Smooth muscle cell (in vitro differentiated cells): ENCODE results near the gene ITGB2. TPM values are rescaled to one million over a fixed set of nuclear protein-coding genes. Genes with fewer than 3 reads are reported as not detected.

Source experiments
- DNase-seq: peaks from one replicate; lab custom pipeline; 2025; ENCODE audit not compliant: unreplicated experiment; lab: John Stamatoyannopoulos, UW
- H2AFZ ChIP-seq: fragments of 200-600 bp; sonication (generic); 2 replicates; pipeline ENCODE4 v1.6.0; 2016; ENCODE audit warnings: antibody characterized with exemption, low read depth, mild to moderate bottlenecking
- H3F3A ChIP-seq: fragments of 200-600 bp; sonication (generic); 2 replicates; pipeline ENCODE4 v1.6.0; 2017; ENCODE audit warnings: antibody characterized with exemption, low read depth
- H3K27ac ChIP-seq: fragments of 200-600 bp; sonication (generic); 2 replicates; pipeline ENCODE4 v1.5.1; 2016; ENCODE audit warnings: low read depth, mild to moderate bottlenecking
- H3K27me3 ChIP-seq: fragments of 200-600 bp; sonication (generic); 2 replicates; pipeline ENCODE4 v1.6.1; 2016; ENCODE audit warnings: low read depth, mild to moderate bottlenecking
- H3K36me3 ChIP-seq: fragments of 200-600 bp; sonication (generic); 2 replicates; pipeline ENCODE4 v1.5.1; 2016; ENCODE audit warnings: low read depth
- H3K4me1 ChIP-seq: fragments of 200-600 bp; sonication (generic); 2 replicates; pipeline ENCODE4 v1.5.1; 2016; ENCODE audit warnings: low read depth
- H3K4me2 ChIP-seq: fragments of 200-600 bp; sonication (generic); 2 replicates; pipeline ENCODE4 v1.6.0; 2016; ENCODE audit warnings: mild to moderate bottlenecking
- H3K4me3 ChIP-seq: fragments of 200-600 bp; sonication (generic); 2 replicates; pipeline ENCODE4 v1.5.1; 2016; ENCODE audit warnings: mild to moderate bottlenecking
- H3K79me2 ChIP-seq: fragments of 200-600 bp; sonication (generic); 2 replicates; pipeline ENCODE4 v1.6.0; 2016; ENCODE audit warnings: low read depth, mild to moderate bottlenecking
- H3K9ac ChIP-seq: fragments of 200-600 bp; sonication (generic); 2 replicates; pipeline ENCODE4 v1.6.0; 2016; ENCODE audit warnings: low read depth
- H3K9me3 ChIP-seq: fragments of 200-600 bp; sonication (generic); replicated peaks from 2 replicates; pipeline ENCODE4 v1.5.1; 2016; ENCODE audit warnings: low read depth
- H4K20me1 ChIP-seq: fragments of 200-600 bp; sonication (generic); 2 replicates; pipeline ENCODE4 v1.6.0; 2016; ENCODE audit warnings: low read depth
- CTCF ChIP-seq: fragments of 200-600 bp; sonication (generic); IDR thresholded peaks from 2 replicates; pipeline ENCODE4 v1.5.1; 2017; ENCODE audit warnings: borderline replicate concordance, mild to moderate bottlenecking, antibody characterized with exemption; ENCODE audit not compliant: insufficient read depth, poor library complexity, severe bottlenecking
- WGBS: methylation state at CpG from one replicate; pipeline ENCODE4 v1.1.7; 2016; ENCODE audit warnings: low lambda C conversion rate; 5-methylcytosine and 5-hydroxymethylcytosine counted together
- polyA plus RNA-seq: library from polyadenylated mRNA; unstranded; fragments of >200 nt; fragmentation: Nextera tagmentation; extraction: Ambion mirVana; gene quantifications from 2 replicates; pipeline ENCODE4 v1.2.1, GENCODE V29; 2016
- total RNA-seq: library from RNA; depleted of rRNA; stranded (reverse); fragments of >200 nt; gene quantifications from 2 replicates; pipeline ENCODE4 v1.2.3, GENCODE V29; 2014

The ITGB2 gene
- total and polyA plus RNA-seq, 2 experiments from 2014 or later = 0.18 to 0.86 TPM

GRCh38 chr21:44854664-44855446 lies 65.8 kb downstream of the ITGB2 start:
- Histone ChIP-seq H3K4me2 (no peak overlapping the region), H3K27ac (no peak overlapping the region), H3F3A (no peaks in the 10 kb centered on the region), H3K27me3 (no peaks in the 10 kb centered on the region), H3K9me3 (no peaks in the 10 kb centered on the region), H3K9ac (no peak overlapping the region), H3K79me2 (peaks cover 66% of the 10 kb centered on the region), H3K4me3 (no peak overlapping the region), H3K4me1 (no peaks in the 10 kb centered on the region), H3K36me3 (peaks cover 11% of the 10 kb centered on the region), H4K20me1 (peaks cover 100% of the 10 kb centered on the region), H2AFZ (no peak overlapping the region)
- no peak for DNase-seq
- 81% methylated on average over 31 of the region's 31 CpGs for WGBS
- TF ChIP-seq CTCF = no peak

GRCh38 chr21:44854391-44854663 lies 66.4 kb downstream of the ITGB2 start:
- Histone ChIP-seq H3F3A (no peaks in the 10 kb centered on the region), H4K20me1 (peaks cover 100% of the 10 kb centered on the region), H3K36me3 (peaks cover 13% of the 10 kb centered on the region), H3K4me1 (no peaks in the 10 kb centered on the region), H3K79me2 (peaks cover 66% of the 10 kb centered on the region), H3K27me3 (no peaks in the 10 kb centered on the region), H3K9ac (no peak overlapping the region), H3K27ac (no peak overlapping the region), H2AFZ (no peak overlapping the region), H3K4me3 (no peak overlapping the region), H3K4me2 (no peak overlapping the region), H3K9me3 (no peaks in the 10 kb centered on the region)
- DNase-seq = no peak
- 94% methylated on average over 14 of the region's 14 CpGs for WGBS
- TF ChIP-seq CTCF = no peak

- Histone ChIP-seq H3K4me2 (no peak overlapping the region), H3K4me3 (no peak overlapping the region), H3K79me2 (peaks cover 61% of the 10 kb centered on the region), H3K27me3 (no peaks in the 10 kb centered on the region), H3K36me3 (peaks cover 13% of the 10 kb centered on the region), H3F3A (no peaks in the 10 kb centered on the region), H3K4me1 (no peaks in the 10 kb centered on the region), H3K9me3 (no peaks in the 10 kb centered on the region), H2AFZ (no peak overlapping the region), H4K20me1 (peaks cover 97% of the 10 kb centered on the region), H3K27ac (no peak overlapping the region), H3K9ac (no peak overlapping the region)
- no peak for TF ChIP-seq CTCF
- WGBS = 94% methylated on average over 34 of the region's 34 CpGs
- DNase-seq = no peak
These were observed 66.9 kb downstream of the ITGB2 start for GRCh38 chr21:44853601-44854390.
